GM12878 (cell line): Measurements from ENCODE around the gene UROC1. TPM values are rescaled to one million over a fixed set of nuclear protein-coding genes. Genes with fewer than 3 reads are reported as not detected.

Experiments used
- ATAC-seq: fragments of 200-7000 bp; cut with Tn5 transposase; 3 replicates; pipeline ENCODE4 v1.9.1; 2020; ENCODE audit warnings: mild to moderate bottlenecking, moderate library complexity
- BruUV-seq: library from RNA; stranded (reverse); fragments of 400-500 nt; replicated peaks from 2 replicates; lab custom pipeline; 2021; lab: Mats Ljungman, UMichigan
- CTCF ChIA-PET: fragments of 300-600 bp; sonication (Branson Sonifier 250); formaldehyde crosslinking; extraction: SDS; loops from one replicate; lab custom pipeline; 2021; ENCODE audit warnings: inconsistent platforms; lab: Yijun Ruan, JAX
- POLR2A ChIA-PET: fragments of 350-600 bp; formaldehyde crosslinking; extraction: SDS; loops from one replicate; lab custom pipeline; 2021; ENCODE audit warnings: inconsistent platforms; lab: Charles Lee
- RAD21 ChIA-PET: fragments of 300-600 bp; sonication (Branson Sonifier 250); formaldehyde crosslinking; loops from one replicate; lab custom pipeline; 2023; ENCODE audit warnings: antibody characterized with exemption; ENCODE audit not compliant: unreplicated experiment; lab: Charles Lee
- SMC1A ChIA-PET: fragments of 300-600 bp; sonication (Branson Sonifier 250); formaldehyde crosslinking; loops from one replicate; lab custom pipeline; 2023; ENCODE audit not compliant: unreplicated experiment, uncharacterized antibody; lab: Charles Lee
- DNase-seq: peaks from one replicate; pipeline ENCODE4 v3.0.0-alpha.2; 2011; ENCODE audit warnings: low read depth, low spot score
- FAIRE-seq: peaks from 3 replicates; lab custom pipeline; 2011; peaks lifted over from hg19 to GRCh38; lab: Jason Lieb, UNC
- H2AFZ ChIP-seq: 2 replicates; pipeline ENCODE4 v1.6.0; 2011; ENCODE audit warnings: low read depth, low read length, control low read depth; ENCODE audit not compliant: control insufficient read depth
- H3K27ac ChIP-seq: 2 replicates; pipeline ENCODE4 v1.5.1; 2011; ENCODE audit warnings: control low read depth; ENCODE audit not compliant: control insufficient read depth, insufficient read depth
- H3K27me3 ChIP-seq, 2 experiments: replicated peaks in 1 of 2; 2 replicates each; pipeline versions ENCODE4 v1.6.0 to v1.6.1; 2011; ENCODE audit warnings: low read length in 1 of 2; ENCODE audit not compliant: control insufficient read depth in 2 of 2, insufficient read depth in 2 of 2
- H3K36me3 ChIP-seq, 2 experiments: 2 replicates each; pipeline ENCODE4 v1.5.1; 2011; ENCODE audit warnings: low read length in 1 of 2; ENCODE audit not compliant: control insufficient read depth in 2 of 2, insufficient read depth in 2 of 2
- H3K4me1 ChIP-seq: 2 replicates; pipeline ENCODE4 v1.6.1; 2011; ENCODE audit warnings: mild to moderate bottlenecking, low read length, moderate library complexity, mixed read lengths; ENCODE audit not compliant: control insufficient read depth, insufficient read depth
- H3K4me2 ChIP-seq: 2 replicates; pipeline ENCODE4 v1.6.0; 2011; ENCODE audit warnings: control low read depth; ENCODE audit not compliant: control insufficient read depth, insufficient read depth
- H3K4me3 ChIP-seq: fragments of 200-600 bp; sonication (generic); 2 replicates; pipeline ENCODE4 v1.5.1; 2016
- H3K79me2 ChIP-seq: 2 replicates; pipeline ENCODE4 v1.6.0; 2011; ENCODE audit warnings: low read length; ENCODE audit not compliant: control insufficient read depth, insufficient read depth
- H3K9ac ChIP-seq: 2 replicates; pipeline ENCODE4 v1.8.0; 2011; ENCODE audit warnings: low read length, control low read depth, mixed read lengths; ENCODE audit not compliant: control insufficient read depth, insufficient read depth
- H3K9me3 ChIP-seq: replicated peaks from 3 replicates; pipeline ENCODE4 v1.5.1; 2011; ENCODE audit warnings: mild to moderate bottlenecking, low read length; ENCODE audit not compliant: control insufficient read depth, insufficient read depth
- H4K20me1 ChIP-seq: 2 replicates; pipeline ENCODE4 v1.6.0; 2011; ENCODE audit not compliant: control insufficient read depth, insufficient read depth
- CHD1 ChIP-seq: IDR thresholded peaks from 2 replicates; pipeline ENCODE4 v1.6.1; 2012; ENCODE audit warnings: low read depth, low read length, improper control_type of control experiment
- CUX1 ChIP-seq: IDR thresholded peaks from 2 replicates; pipeline ENCODE4 v1.6.1; 2012; ENCODE audit warnings: improper control_type of control experiment, low read depth, low read length; ENCODE audit not compliant: insufficient replicate concordance
- ESRRA ChIP-seq: IDR thresholded peaks from 2 replicates; pipeline ENCODE4 v1.6.1; 2012; ENCODE audit warnings: mild to moderate bottlenecking, low read length, improper control_type of control experiment
- MLLT1 ChIP-seq: fragments of 450-650 bp; IDR thresholded peaks from 2 replicates; pipeline ENCODE4 v1.6.1; 2016; ENCODE audit warnings: mild to moderate bottlenecking
- RELA ChIP-seq: fragments of 450-650 bp; IDR thresholded peaks from 2 replicates; pipeline ENCODE4 v1.8.0; 2014; ENCODE audit warnings: borderline replicate concordance; ENCODE audit not compliant: partially characterized antibody
- SUPT20H ChIP-seq: IDR thresholded peaks from 2 replicates; pipeline ENCODE4 v1.6.1; 2011; ENCODE audit warnings: low read depth, mild to moderate bottlenecking, low read length, moderate library complexity, borderline replicate concordance; ENCODE audit not compliant: control insufficient read depth
- USF1 ChIP-seq: IDR thresholded peaks from 2 replicates; pipeline ENCODE4 v1.6.1; 2011; ENCODE audit warnings: borderline replicate concordance, low read depth, mild to moderate bottlenecking, moderate library complexity, mixed read lengths, low read length; ENCODE audit not compliant: insufficient read depth; ENCODE audit errors: extremely low read length
- ZBTB11 ChIP-seq: fragments of 450-650 bp; formaldehyde crosslinking; IDR thresholded peaks from 2 replicates; pipeline ENCODE4 v1.5.0; 2022; ENCODE audit warnings: mild to moderate bottlenecking, missing genetic modification characterization
- WGBS: methylation state at CpG from one replicate; pipeline ENCODE4 v1.1.6; 2016; ENCODE audit warnings: low lambda C conversion rate; ENCODE audit not compliant: insufficient replicate concordance, insufficient coverage; ENCODE audit errors: missing lambda C conversion rate; 5-methylcytosine and 5-hydroxymethylcytosine counted together
- in situ Hi-C: fragments of 300-500 bp; cut with MboI; formaldehyde crosslinking; loops from 9 replicates; pipeline ENCODE4 v1.14.3; 2018; ENCODE audit warnings: mixed read lengths
- intact Hi-C: fragments of 100-400 bp; cut with micrococcal nuclease; formaldehyde crosslinking; loops from one replicate; pipeline ENCODE4 v1.14.2; 2022; ENCODE audit not compliant: unreplicated experiment
- polyA plus RNA-seq, 11 experiments: library from polyadenylated mRNA; depleted of rRNA in 4 of 11; unstranded in 6 of 11; stranded (reverse) in 5 of 11; fragments of >200 nt; fragmentation: Nextera tagmentation in 4 of 11; fragmentation: Illumina TruSeq in 1 of 11; extraction: Ambion mirVana in 4 of 11; extraction: Trizol in 1 of 11; gene quantifications; 1 replicate in 1 of 11; 2 replicates in 10 of 11; pipeline versions ENCODE4 v1.2.1 to v1.2.3, GENCODE V29; 2011 to 2016; ENCODE audit warnings: inconsistent platforms in 2 of 11, missing spikeins in 2 of 11, low read depth in 1 of 11
- total RNA-seq, 4 experiments: library from RNA; depleted of rRNA in 3 of 4; stranded (reverse); fragments of >200 nt in 3 of 4; fragmentation: Illumina TruSeq in 1 of 4; extraction: Trizol in 1 of 4; gene quantifications; 2 replicates each; pipeline versions ENCODE4 v1.2.1 to v1.2.3, GENCODE V29; 2013 to 2021

UROC1 gene
- total and polyA plus RNA-seq, 10 of the 15 experiments (the other 5 are each of a cell fraction or from before 2014, with no cell fraction given): 0.04 TPM; not detected in 9

GRCh38 chr3:126460381-126460780 is 57.2 kb downstream of the UROC1 start (continued):
- TF ChIP-seq CUX1: no peak
- TF ChIP-seq USF1: no peak
- TF ChIP-seq CHD1: no peak

GRCh38 chr3:126459763-126460127 is 57.8 kb downstream of the UROC1 start:
- Histone ChIP-seq H3K9ac (no peak overlapping the region), H4K20me1 (no peaks in the 10 kb centered on the region), H3K27ac (no peak overlapping the region), H3K4me2 (no peak overlapping the region), H3K79me2 (no peaks in the 10 kb centered on the region), H3K4me1 (no peaks in the 10 kb centered on the region), H3K4me3 (no peak overlapping the region), H2AFZ (no peak overlapping the region), H3K27me3 (no peaks in the 10 kb centered on the region), H3K36me3 (peaks cover 18 to 43% of the 10 kb centered on the region in 2 experiments), H3K9me3 (no peaks in the 10 kb centered on the region)
- RAD21 ChIA-PET: no interaction called here
- FAIRE-seq (no peak), DNase-seq (no peak), ATAC-seq (no peak)
- 93% methylated on average over 9 of the region's 9 CpGs for WGBS
- BruUV-seq: no TSS peak
- CTCF ChIA-PET: interaction anchor here (1.2 kb wide), 1 partner anchor 12 kb away, joined by 4 read pairs; no protein-coding TSS in a partner anchor
- in situ Hi-C loops (no loop called here), intact Hi-C loops (no loop called here)
- TF ChIP-seq SUPT20H: no peak
- no peak for TF ChIP-seq ESRRA
- TF ChIP-seq RELA: no peak
- TF ChIP-seq ZBTB11: no peak
- no peak for TF ChIP-seq MLLT1
- POLR2A ChIA-PET: no interaction called here
- SMC1A ChIA-PET: interaction anchor here (1.1 kb wide), 1 partner anchor 12 kb away, joined by 3 read pairs; no protein-coding TSS in a partner anchor
